Endodermal cell (in vitro differentiated cells): ENCODE data around the gene DLG5. TPM values are rescaled to one million over a fixed set of nuclear protein-coding genes. Genes with fewer than 3 reads are reported as not detected.

Source experiments
- DNase-seq: peaks from one replicate; pipeline ENCODE4 v3.0.0-alpha.2; 2017
- H3K27ac ChIP-seq: 2 replicates; pipeline ENCODE4 v1.5.1; 2013; ENCODE audit warnings: mild to moderate bottlenecking, low read depth, low read length, moderate library complexity
- H3K27me3 ChIP-seq: 2 replicates; pipeline ENCODE4 v1.6.1; 2013; ENCODE audit warnings: mild to moderate bottlenecking, low read length, moderate library complexity; ENCODE audit not compliant: insufficient read depth, control insufficient read depth, poor library complexity, severe bottlenecking
- H3K36me3 ChIP-seq: 2 replicates; pipeline ENCODE4 v1.7.0; 2013; ENCODE audit warnings: mild to moderate bottlenecking, low read length, moderate library complexity; ENCODE audit not compliant: control insufficient read depth, insufficient read depth
- H3K4me1 ChIP-seq: one replicate; pipeline ENCODE4 v1.7.0; 2013; ENCODE audit warnings: low read length; ENCODE audit not compliant: control insufficient read depth, insufficient read depth
- H3K4me3 ChIP-seq: 2 replicates; pipeline ENCODE4 v1.5.1; 2013; ENCODE audit warnings: mild to moderate bottlenecking, low read length, moderate library complexity
- H3K9ac ChIP-seq: 2 replicates; pipeline ENCODE4 v1.6.1; 2013; ENCODE audit warnings: mild to moderate bottlenecking, low read length, moderate library complexity; ENCODE audit not compliant: poor library complexity, severe bottlenecking; ENCODE audit errors: extremely low read depth
- H3K9me3 ChIP-seq: 2 replicates; pipeline ENCODE4 v1.6.1; 2013; ENCODE audit warnings: mild to moderate bottlenecking, low read length, moderate library complexity; ENCODE audit not compliant: control insufficient read depth
- H3K27ac Mint-ChIP-seq: 2 replicates; pipeline ENCODE4 v1.8.0; 2020; ENCODE audit warnings: mixed read lengths
- H3K27me3 Mint-ChIP-seq: 2 replicates; pipeline ENCODE4 v1.8.0; 2021; ENCODE audit warnings: mild to moderate bottlenecking, mixed read lengths; ENCODE audit not compliant: insufficient read depth
- H3K36me3 Mint-ChIP-seq: 2 replicates; pipeline ENCODE4 v1.8.0; 2020; ENCODE audit warnings: low read depth, mixed read lengths
- H3K4me1 Mint-ChIP-seq: 2 replicates; pipeline ENCODE4 v1.8.0; 2020; ENCODE audit warnings: mixed read lengths
- H3K4me3 Mint-ChIP-seq: 2 replicates; pipeline ENCODE4 v1.8.0; 2020; ENCODE audit warnings: mild to moderate bottlenecking, moderate library complexity, mixed read lengths
- H3K9me3 Mint-ChIP-seq: 2 replicates; pipeline ENCODE4 v1.8.0; 2020; ENCODE audit warnings: mild to moderate bottlenecking, mixed read lengths
- whole genome bisulfite sequencing, 2 experiments: methylation state at CpG; one replicate each; pipeline versions ENCODE4 v1.1.5 to v1.1.7; 2013; ENCODE audit warnings: missing lambda C conversion rate in 2 of 2, mixed read lengths in 1 of 2; ENCODE audit not compliant: insufficient coverage in 1 of 2, insufficient read length in 1 of 2; 5-methylcytosine and 5-hydroxymethylcytosine counted together
- total RNA-seq, 2 donors: library from RNA; stranded (reverse); fragmentation: NEBNext Ultra II Directional in 1 of 2; extraction: Animal tissue kit (Norgen Biotek cat#: 25700) in 1 of 2; gene quantifications; 2 replicates in 1 of 2; 3 replicates in 1 of 2; pipeline ENCODE4 v1.2.1, GENCODE V29; 2021
- TF ChIP-seq, protein P1 (sequence below): fragments of 200-600 bp; sonication (generic); conservative IDR thresholded peaks from 2 replicates; pipeline ENCODE4 v1.5.0; 2021; ENCODE audit warnings: antibody characterized with exemption, mild to moderate bottlenecking

DLG5 gene
- total RNA-seq, 2 donors from 2014 or later = 79.4 to 83.4 TPM

DNA sequence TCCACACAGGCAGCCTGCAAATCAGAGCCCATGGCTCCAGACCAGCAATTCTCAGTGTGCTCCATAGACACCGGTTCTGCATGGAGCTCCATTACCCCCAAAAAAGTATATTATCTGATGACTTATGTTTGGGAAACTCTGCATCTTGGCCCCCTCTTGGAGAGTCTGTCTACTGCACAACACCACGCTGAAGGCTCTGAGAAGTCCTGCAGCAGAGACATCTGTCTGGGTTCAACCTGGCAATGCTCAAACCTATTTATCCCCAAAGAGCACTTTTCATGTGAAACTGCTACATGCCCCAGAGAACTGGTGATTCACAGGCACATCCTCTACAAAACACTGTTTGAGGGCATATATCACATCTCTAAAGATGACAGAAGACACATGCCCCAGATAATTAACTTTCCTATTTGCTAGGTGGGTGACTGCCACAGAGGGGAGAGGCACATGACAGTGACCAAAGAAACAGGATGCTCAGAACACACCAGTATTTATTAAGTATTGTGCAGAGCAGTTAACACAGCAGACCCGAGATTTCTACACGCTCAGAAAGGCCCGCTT lies 83.8 kb downstream of the DLG5 start:
- Mint-ChIP-seq H3K4me1 (peaks cover 14% of the 10 kb centered on the region), H3K9me3 (no peaks in the 10 kb centered on the region), H3K36me3 (peaks cover 46% of the 10 kb centered on the region), H3K27me3 (no peaks in the 10 kb centered on the region), H3K27ac (no peak overlapping the region), H3K4me3 (no peak overlapping the region)
- TF ChIP-seq, protein P1, sequence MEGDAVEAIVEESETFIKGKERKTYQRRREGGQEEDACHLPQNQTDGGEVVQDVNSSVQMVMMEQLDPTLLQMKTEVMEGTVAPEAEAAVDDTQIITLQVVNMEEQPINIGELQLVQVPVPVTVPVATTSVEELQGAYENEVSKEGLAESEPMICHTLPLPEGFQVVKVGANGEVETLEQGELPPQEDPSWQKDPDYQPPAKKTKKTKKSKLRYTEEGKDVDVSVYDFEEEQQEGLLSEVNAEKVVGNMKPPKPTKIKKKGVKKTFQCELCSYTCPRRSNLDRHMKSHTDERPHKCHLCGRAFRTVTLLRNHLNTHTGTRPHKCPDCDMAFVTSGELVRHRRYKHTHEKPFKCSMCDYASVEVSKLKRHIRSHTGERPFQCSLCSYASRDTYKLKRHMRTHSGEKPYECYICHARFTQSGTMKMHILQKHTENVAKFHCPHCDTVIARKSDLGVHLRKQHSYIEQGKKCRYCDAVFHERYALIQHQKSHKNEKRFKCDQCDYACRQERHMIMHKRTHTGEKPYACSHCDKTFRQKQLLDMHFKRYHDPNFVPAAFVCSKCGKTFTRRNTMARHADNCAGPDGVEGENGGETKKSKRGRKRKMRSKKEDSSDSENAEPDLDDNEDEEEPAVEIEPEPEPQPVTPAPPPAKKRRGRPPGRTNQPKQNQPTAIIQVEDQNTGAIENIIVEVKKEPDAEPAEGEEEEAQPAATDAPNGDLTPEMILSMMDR = no peak
- Histone ChIP-seq H3K9me3 (no peaks in the 10 kb centered on the region), H3K4me3 (no peak overlapping the region), H3K27ac (no peak overlapping the region), H3K4me1 (peaks cover 8% of the 10 kb centered on the region), H3K27me3 (no peaks in the 10 kb centered on the region), H3K36me3 (peaks cover 59% of the 10 kb centered on the region), H3K9ac (no peak overlapping the region)
- no peak for DNase-seq
- 90 to 98% methylated on average over 5 of the region's 5 CpGs for WGBS, 2 experiments

DNA sequence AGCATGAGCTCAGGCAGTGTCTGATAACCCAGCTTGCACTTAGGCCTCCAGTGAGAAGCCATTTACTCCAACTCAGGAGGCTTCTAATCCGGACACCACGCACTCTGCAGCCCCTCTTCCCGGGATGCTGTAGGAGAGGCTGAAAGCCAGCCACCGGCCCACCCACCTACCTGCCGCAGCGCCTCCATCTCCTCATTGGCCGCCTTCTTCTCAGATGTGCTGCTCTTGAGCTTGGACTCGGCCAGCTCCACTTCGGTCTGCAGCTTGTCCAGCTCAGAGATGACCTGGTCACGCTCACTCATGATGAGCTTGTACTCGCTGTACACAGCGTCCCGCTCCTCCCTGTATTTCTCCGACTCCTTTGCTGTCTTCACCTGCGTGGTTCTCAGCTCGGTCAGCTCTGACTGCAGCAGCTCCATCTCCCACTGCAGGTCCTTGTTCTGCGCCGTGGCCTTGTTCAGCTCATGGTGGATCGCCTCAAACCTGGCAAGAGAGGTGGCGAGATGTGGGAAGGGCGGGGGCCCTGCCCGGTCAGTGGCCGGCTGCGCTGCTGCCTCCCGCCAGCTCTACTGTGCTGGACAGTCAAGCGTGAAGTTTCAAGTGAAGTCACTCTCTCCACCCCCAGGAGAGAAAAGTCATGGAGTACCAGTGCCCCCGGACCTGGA lies 84.7 kb downstream of the DLG5 start:
- no peaks in the 10 kb centered on the region for H3K27me3 Mint-ChIP-seq
- H3K27ac Mint-ChIP-seq = no peak overlapping the region
- H3K9ac ChIP-seq = no peak overlapping the region
- 94 to 96% methylated on average over 20 to 27 of the region's 27 CpGs for WGBS, 2 experiments
- H3K36me3 Mint-ChIP-seq = peaks cover 46% of the 10 kb centered on the region
- no peaks in the 10 kb centered on the region for H3K9me3 ChIP-seq
- H3K27ac ChIP-seq = no peak overlapping the region
- no peak overlapping the region for H3K4me3 Mint-ChIP-seq
- peaks cover 6% of the 10 kb centered on the region for H3K4me1 ChIP-seq
- H3K27me3 ChIP-seq = no peaks in the 10 kb centered on the region
- no peak overlapping the region for H3K4me3 ChIP-seq
- DNase-seq = no peak
- TF ChIP-seq, protein P1 = no peak
- H3K36me3 ChIP-seq = peaks cover 56% of the 10 kb centered on the region
- H3K9me3 Mint-ChIP-seq = no peaks in the 10 kb centered on the region
- H3K4me1 Mint-ChIP-seq = peaks cover 5% of the 10 kb centered on the region

DNA sequence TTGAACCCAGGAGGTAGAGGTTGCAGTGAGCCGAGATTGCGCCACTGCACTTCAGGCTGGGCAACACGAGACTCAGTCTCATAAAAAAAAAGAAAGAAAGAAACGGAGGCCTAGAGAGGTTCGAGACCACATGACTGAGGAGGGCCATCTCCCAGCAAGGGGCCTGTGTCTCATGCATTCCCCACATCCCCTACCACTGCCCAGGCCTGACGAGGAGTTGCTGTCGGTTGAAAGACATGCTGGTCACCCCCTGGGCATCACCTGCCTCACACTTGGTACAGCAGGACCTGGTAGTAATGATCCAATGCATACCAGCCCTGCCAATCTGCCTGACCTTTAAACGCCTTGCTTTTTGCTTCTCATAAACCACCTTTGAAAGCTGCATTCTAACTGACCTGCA lies 85.9 kb downstream of the DLG5 start:
- Histone ChIP-seq H3K4me1 (peaks cover 4% of the 10 kb centered on the region), H3K27me3 (no peaks in the 10 kb centered on the region), H3K36me3 (peaks cover 58% of the 10 kb centered on the region), H3K4me3 (no peak overlapping the region), H3K27ac (no peak overlapping the region), H3K9me3 (no peaks in the 10 kb centered on the region), H3K9ac (no peak overlapping the region)
- Mint-ChIP-seq H3K27me3 (no peaks in the 10 kb centered on the region), H3K4me3 (no peak overlapping the region), H3K27ac (no peak overlapping the region), H3K36me3 (peaks cover 54% of the 10 kb centered on the region), H3K9me3 (no peaks in the 10 kb centered on the region), H3K4me1 (peaks cover 8% of the 10 kb centered on the region)
- 60 to 90% methylated on average over 1 to 8 of the region's 8 CpGs for WGBS, 2 experiments
- no peak for DNase-seq
- TF ChIP-seq, protein P1 = no peak
